Measurements from ENCODE around the gene TMEM203.
A peak's percentile ranks its signal among the peaks of the same experiment; 100 is the strongest.

The TMEM203 gene

GRCh38 chr9:137174722-137175293, 30.6 kb downstream of the TMEM203 start:
- TF ChIP-seq, protein P1, sequence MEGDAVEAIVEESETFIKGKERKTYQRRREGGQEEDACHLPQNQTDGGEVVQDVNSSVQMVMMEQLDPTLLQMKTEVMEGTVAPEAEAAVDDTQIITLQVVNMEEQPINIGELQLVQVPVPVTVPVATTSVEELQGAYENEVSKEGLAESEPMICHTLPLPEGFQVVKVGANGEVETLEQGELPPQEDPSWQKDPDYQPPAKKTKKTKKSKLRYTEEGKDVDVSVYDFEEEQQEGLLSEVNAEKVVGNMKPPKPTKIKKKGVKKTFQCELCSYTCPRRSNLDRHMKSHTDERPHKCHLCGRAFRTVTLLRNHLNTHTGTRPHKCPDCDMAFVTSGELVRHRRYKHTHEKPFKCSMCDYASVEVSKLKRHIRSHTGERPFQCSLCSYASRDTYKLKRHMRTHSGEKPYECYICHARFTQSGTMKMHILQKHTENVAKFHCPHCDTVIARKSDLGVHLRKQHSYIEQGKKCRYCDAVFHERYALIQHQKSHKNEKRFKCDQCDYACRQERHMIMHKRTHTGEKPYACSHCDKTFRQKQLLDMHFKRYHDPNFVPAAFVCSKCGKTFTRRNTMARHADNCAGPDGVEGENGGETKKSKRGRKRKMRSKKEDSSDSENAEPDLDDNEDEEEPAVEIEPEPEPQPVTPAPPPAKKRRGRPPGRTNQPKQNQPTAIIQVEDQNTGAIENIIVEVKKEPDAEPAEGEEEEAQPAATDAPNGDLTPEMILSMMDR (IDR thresholded peaks at IDR 0.05): no peak
- no peak overlapping the region for H3K4me3 ChIP-seq
- no peak overlapping the region for H3K27ac ChIP-seq
- no peak for DNase-seq (ENCODE audit: low spot score)

GRCh38 chr9:137173796-137174664, 31.4 kb downstream of the TMEM203 start:
- DNase-seq (ENCODE audit: low spot score): no peak
- Histone ChIP-seq H3K4me3 (no peak overlapping the region), H3K27ac (no peak overlapping the region)
- TF ChIP-seq, protein P1 (IDR thresholded peaks at IDR 0.05): no peak

- DNase-seq (ENCODE audit: low spot score): no peak
- Histone ChIP-seq H3K27ac (no peak overlapping the region), H3K4me3 (no peak overlapping the region)
- TF ChIP-seq, protein P1 (IDR thresholded peaks at IDR 0.05): no peak
Measured at GRCh38 chr9:137172901-137173795, 32.3 kb downstream of the TMEM203 start.

GRCh38 chr9:137171149-137171900, 34.1 kb downstream of the TMEM203 start:
- H3K4me3 ChIP-seq: no peak overlapping the region
- no peak for DNase-seq (ENCODE audit: low spot score)
- no peak overlapping the region for H3K27ac ChIP-seq
- TF ChIP-seq, protein P1 (IDR thresholded peaks at IDR 0.05): no peak

DNA sequence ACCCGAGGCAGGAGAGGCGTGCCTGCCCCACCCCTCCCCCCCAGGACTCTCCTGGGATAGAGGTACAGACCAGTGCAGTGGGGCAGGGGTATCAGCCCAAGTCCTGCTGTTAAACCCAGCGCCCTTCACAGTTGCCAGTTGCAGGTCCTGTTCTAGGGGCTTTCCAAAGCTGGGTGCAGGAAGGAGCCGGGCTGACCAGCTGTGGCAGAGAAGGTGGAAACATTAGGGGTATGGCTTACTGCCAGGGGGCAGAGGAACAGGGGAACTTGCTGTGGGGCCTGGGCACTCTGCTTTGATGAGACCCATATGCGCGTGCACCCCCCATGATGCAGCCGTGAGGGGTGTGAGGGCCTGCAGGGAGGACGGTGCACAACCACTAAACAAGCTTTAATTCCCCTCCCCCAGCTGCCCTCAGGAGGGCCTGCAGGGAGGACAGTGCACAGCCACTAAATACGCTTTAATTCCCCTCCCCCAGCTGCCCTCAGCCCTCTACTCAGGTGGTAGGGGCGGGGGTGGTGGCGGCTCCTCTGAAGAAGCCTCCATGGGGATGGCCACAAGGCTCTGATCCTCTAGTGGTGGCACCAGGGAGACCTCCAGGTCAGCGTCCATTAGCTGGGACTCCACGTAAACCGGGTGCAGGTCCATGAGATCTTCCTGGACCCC, 34.8 kb downstream of the TMEM203 start:
- TF ChIP-seq, protein P1 (IDR thresholded peaks at IDR 0.05): no peak
- no peak for DNase-seq (ENCODE audit: low spot score)
- no peak overlapping the region for H3K27ac ChIP-seq
- no peak overlapping the region for H3K4me3 ChIP-seq

- H3K4me3 ChIP-seq: peak within 1 kb of the TSS; percentile 67
- H3K27ac ChIP-seq: no peak within 1 kb of the TSS
- TF ChIP-seq, protein P1 (IDR thresholded peaks at IDR 0.05): no peak
- no peak for DNase-seq (ENCODE audit: low spot score)
Measured at GRCh38 chr9:137169896-137170358, 35.5 kb downstream of the TMEM203 start, which contains the start of gene LRRC26. Gene LRRC26 (minus strand): TSS chr9:137170051. CDS start chr9:137169943, 108 bp downstream.

All from coronary artery (tissue), 2 donors.